ENCODE data around the gene SYNGR4. TPM values are rescaled to one million over a fixed set of nuclear protein-coding genes. Genes with fewer than 3 reads are reported as not detected.

Gene SYNGR4
- total and polyA plus RNA-seq, 11 donors, result not detected

DNA sequence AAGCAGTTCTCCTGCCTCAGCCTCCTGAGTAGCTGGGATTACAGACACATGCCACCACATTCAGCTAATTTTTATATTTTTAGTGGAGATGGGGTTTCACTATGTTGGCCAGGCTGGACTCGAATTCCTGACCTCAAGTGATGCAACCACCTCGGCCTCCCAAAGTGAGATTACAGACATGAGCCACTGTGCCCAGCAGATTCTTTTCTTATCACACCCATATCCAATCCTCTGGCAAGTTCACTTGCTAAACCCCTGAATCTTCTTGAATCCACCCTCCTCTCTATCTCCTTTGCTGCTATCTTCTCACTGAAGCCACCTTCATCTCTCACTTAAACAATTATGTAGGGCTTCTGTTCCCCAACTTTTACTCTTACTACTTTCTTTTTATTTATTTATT lies 18.0 kb upstream of the SYNGR4 start:
- no peaks in the 10 kb centered on the region for H3K9me3 ChIP-seq
- peaks cover 0 to 10% (median 3%) of the 10 kb centered on the region in 12 donors for H3K4me1 ChIP-seq
- H3K36me3 ChIP-seq, result peaks cover 0 to 13% (median 4%) of the 10 kb centered on the region in 9 donors
- WGBS, 4 donors, result 71 to 90% (median 89%) methylated on average over 2 of the region's 2 CpGs
- no peak overlapping the region for H3K4me3 ChIP-seq
- no peak overlapping the region for H3K27ac ChIP-seq
- no peaks in the 10 kb centered on the region for H3K27me3 ChIP-seq
- DNase-seq, result no peak
- intact Hi-C loops (cut with DNase I), result loop anchor here in 1 of 10 donors (10.0 kb wide), 1 partner anchor 89 kb away; no protein-coding TSS in a partner anchor
- ATAC-seq, result no peak
- TF ChIP-seq, protein P1, sequence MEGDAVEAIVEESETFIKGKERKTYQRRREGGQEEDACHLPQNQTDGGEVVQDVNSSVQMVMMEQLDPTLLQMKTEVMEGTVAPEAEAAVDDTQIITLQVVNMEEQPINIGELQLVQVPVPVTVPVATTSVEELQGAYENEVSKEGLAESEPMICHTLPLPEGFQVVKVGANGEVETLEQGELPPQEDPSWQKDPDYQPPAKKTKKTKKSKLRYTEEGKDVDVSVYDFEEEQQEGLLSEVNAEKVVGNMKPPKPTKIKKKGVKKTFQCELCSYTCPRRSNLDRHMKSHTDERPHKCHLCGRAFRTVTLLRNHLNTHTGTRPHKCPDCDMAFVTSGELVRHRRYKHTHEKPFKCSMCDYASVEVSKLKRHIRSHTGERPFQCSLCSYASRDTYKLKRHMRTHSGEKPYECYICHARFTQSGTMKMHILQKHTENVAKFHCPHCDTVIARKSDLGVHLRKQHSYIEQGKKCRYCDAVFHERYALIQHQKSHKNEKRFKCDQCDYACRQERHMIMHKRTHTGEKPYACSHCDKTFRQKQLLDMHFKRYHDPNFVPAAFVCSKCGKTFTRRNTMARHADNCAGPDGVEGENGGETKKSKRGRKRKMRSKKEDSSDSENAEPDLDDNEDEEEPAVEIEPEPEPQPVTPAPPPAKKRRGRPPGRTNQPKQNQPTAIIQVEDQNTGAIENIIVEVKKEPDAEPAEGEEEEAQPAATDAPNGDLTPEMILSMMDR (IDR thresholded peaks at IDR 0.05), result no peak
- no peak for TF ChIP-seq POLR2A (IDR thresholded peaks at IDR 0.05)

DNA sequence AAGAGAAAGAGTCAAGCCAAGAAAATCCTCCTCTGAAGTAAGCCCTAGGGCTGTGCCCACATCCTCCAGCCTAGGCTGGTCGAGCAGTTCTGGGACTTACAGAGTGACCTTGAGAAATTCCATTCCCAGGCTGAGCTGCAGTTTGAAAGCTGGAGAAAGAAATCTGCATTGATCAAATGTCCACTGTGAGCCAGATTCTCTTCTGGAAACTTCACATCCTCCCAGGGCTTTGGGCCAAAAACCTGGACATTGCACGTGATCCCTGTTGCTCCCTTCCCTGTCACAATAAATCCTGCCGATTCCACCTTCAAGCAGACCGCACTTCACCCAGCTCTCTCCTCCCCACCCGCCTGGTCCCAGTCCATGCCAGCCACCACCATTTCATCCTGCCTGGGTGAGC lies 16.1 kb upstream of the SYNGR4 start:
- H3K4me1 ChIP-seq, result peaks cover 0 to 10% (median 3%) of the 10 kb centered on the region in 12 donors
- DNase-seq (peak in 1 of 5 donors; percentile 28), ATAC-seq (peak in 3 of 4 donors; percentile 23 to 61 (median 36))
- H3K9me3 ChIP-seq, result no peaks in the 10 kb centered on the region
- H3K27ac ChIP-seq, result peak overlapping the region in 4 of 12 donors; percentile 9 to 48 (median 36)
- intact Hi-C loops (cut with DNase I), result loop anchor here in 1 of 10 donors (10.0 kb wide), 1 partner anchor 87 kb away; no protein-coding TSS in a partner anchor
- 20 to 37% (median 25%) methylated on average over 5 of the region's 5 CpGs for WGBS, 4 donors
- TF ChIP-seq, protein P1 (IDR thresholded peaks at IDR 0.05), result no peak
- TF ChIP-seq POLR2A (IDR thresholded peaks at IDR 0.05), result no peak
- no peaks in the 10 kb centered on the region for H3K27me3 ChIP-seq
- no peak overlapping the region for H3K4me3 ChIP-seq
- H3K36me3 ChIP-seq, result peaks cover 0 to 5% (median 0%) of the 10 kb centered on the region in 9 donors

DNA sequence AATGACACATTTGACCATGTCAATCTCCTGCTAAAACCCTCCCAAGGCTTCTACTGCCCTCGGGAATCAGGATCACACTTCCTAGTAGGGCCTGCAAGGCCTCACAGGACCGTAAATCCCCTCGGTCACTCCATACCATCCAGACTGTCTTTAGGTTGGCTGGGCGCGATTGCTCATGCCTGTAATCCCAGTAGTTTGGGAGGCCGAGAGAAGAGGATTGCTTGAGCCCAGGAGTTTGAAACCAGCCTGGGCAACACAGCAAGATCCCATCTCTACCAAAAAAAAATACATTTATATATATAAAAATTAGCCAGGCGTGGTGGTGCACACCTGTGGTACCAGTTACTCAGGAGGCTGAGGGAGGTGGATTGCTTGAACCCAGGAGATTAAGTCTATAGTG lies 15.4 kb upstream of the SYNGR4 start:
- intact Hi-C loops (cut with DNase I), result loop anchor here in 1 of 10 donors (10.0 kb wide), 1 partner anchor 86 kb away; no protein-coding TSS in a partner anchor
- Histone ChIP-seq H3K9me3 (no peaks in the 10 kb centered on the region), H3K4me3 (no peak overlapping the region), H3K36me3 (peaks cover 0 to 5% (median 0%) of the 10 kb centered on the region in 9 donors), H3K27me3 (no peaks in the 10 kb centered on the region), H3K27ac (no peak overlapping the region), H3K4me1 (peaks cover 0 to 10% (median 3%) of the 10 kb centered on the region in 12 donors)
- no peak for ATAC-seq
- WGBS, 4 donors, result 84 to 98% (median 95%) methylated on average over 7 of the region's 7 CpGs
- no peak for TF ChIP-seq POLR2A (IDR thresholded peaks at IDR 0.05)
- TF ChIP-seq, protein P1 (IDR thresholded peaks at IDR 0.05), result no peak
- DNase-seq, result no peak

DNA sequence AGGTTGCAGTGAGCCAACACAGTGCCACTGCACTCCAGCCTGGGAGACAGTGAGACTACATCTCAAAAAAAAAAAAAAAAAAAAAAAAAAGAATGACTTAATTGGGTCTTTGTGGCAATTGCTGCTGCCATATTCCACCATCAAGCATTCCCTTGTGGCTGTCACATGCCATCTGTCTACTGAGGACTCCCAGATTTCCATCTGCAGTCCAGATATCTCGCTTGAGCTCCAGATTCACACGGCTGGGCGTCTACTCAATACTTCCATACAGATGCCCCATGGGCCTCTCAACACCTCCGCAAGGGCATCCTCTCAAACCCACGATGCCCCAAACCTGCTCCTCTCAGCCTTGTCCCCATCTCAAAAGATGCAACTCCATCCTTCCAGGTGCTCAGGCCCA lies 13.3 kb upstream of the SYNGR4 start:
- H3K4me3 ChIP-seq, result no peak overlapping the region
- WGBS, 4 donors, result 86 to 95% (median 87%) methylated on average over 5 of the region's 5 CpGs
- ATAC-seq, result peak in 1 of 4 donors; percentile 5
- H3K9me3 ChIP-seq, result no peaks in the 10 kb centered on the region
- no peaks in the 10 kb centered on the region for H3K27me3 ChIP-seq
- TF ChIP-seq, protein P1 (IDR thresholded peaks at IDR 0.05), result no peak
- no peak for TF ChIP-seq POLR2A (IDR thresholded peaks at IDR 0.05)
- no peak overlapping the region for H3K27ac ChIP-seq
- intact Hi-C loops (cut with DNase I), result no loop called here
- DNase-seq, result no peak
- H3K4me1 ChIP-seq, result peaks cover 0 to 10% (median 3%) of the 10 kb centered on the region in 12 donors
- H3K36me3 ChIP-seq, result peaks cover 0 to 4% (median 0%) of the 10 kb centered on the region in 9 donors

Measured in heart left ventricle (tissue), 16 donors.